K562 (cell line): ENCODE results near the gene XIRP1. TPM values are rescaled to one million over a fixed set of nuclear protein-coding genes. Genes with fewer than 3 reads are reported as not detected.

ENCODE experiments used
- ATF1 ChIP-seq, 2 experiments: fragments of 450-650 bp in 1 of 2; IDR thresholded peaks; 2 replicates each; pipeline ENCODE4 v1.6.1; 2016; ENCODE audit warnings: missing compliant biosample characterization in 1 of 2, missing genetic modification characterization in 1 of 2
- NONO ChIP-seq, 2 experiments: fragments of 200-400 bp in 1 of 2; fragments of 450-650 bp in 1 of 2; formaldehyde crosslinking in 1 of 2; IDR thresholded peaks; 2 replicates each; pipeline ENCODE4 v1.6.1; 2017; ENCODE audit warnings: low read depth in 2 of 2, mild to moderate bottlenecking in 2 of 2, moderate library complexity in 2 of 2, low read length in 1 of 2
- SMARCE1 ChIP-seq: fragments of 450-650 bp; IDR thresholded peaks from 2 replicates; pipeline ENCODE4 v1.7.1; 2016; ENCODE audit warnings: mild to moderate bottlenecking
- ZNF12 ChIP-seq: sonication (generic); formaldehyde crosslinking; IDR thresholded peaks from 2 replicates; pipeline ENCODE4 v1.4.0; 2020; ENCODE audit warnings: mild to moderate bottlenecking, missing genetic modification reagents
- polyA plus RNA-seq, 8 experiments: library from polyadenylated mRNA; depleted of rRNA in 4 of 8; stranded (reverse) in 5 of 8; unstranded in 3 of 8; fragments of >200 nt; fragmentation: Nextera tagmentation in 2 of 8; fragmentation: Illumina TruSeq in 1 of 8; extraction: Ambion mirVana in 2 of 8; extraction: Trizol in 1 of 8; gene quantifications; 2 replicates each; pipeline versions ENCODE4 v1.2.1 to v1.2.3, GENCODE V29; 2011 to 2014; ENCODE audit warnings: inconsistent platforms in 1 of 8, missing spikeins in 1 of 8
- total RNA-seq, 7 experiments: library from RNA; depleted of rRNA in 6 of 7; stranded (reverse); fragments of >200 nt in 6 of 7; fragmentation: Illumina TruSeq in 2 of 7; extraction: Trizol in 2 of 7; gene quantifications; 2 replicates each; pipeline versions ENCODE4 v1.2.1 to v1.2.3, GENCODE V29; 2011 to 2021; ENCODE audit warnings: low replicate concordance in 1 of 7
- TF ChIP-seq, protein P1 (sequence below), 2 experiments: fragments of 450-650 bp in 1 of 2; sonication (generic) in 1 of 2; formaldehyde crosslinking in 1 of 2; IDR thresholded peaks; 2 replicates each; pipeline versions ENCODE4 v1.7.1 to v1.9.0; 2016 to 2022; ENCODE audit warnings: inconsistent platforms in 1 of 2, mild to moderate bottlenecking in 1 of 2, missing genetic modification reagents in 1 of 2
- TF ChIP-seq, protein P2 (sequence below), 2 experiments: fragments of 450-650 bp; formaldehyde crosslinking in 1 of 2; IDR thresholded peaks; 2 replicates each; pipeline versions ENCODE4 v1.4.0 to v1.6.1; 2014 to 2020; ENCODE audit warnings: mild to moderate bottlenecking in 2 of 2, borderline replicate concordance in 1 of 2, low read depth in 1 of 2
- TF ChIP-seq, protein P3 (sequence below): fragments of 250-450 bp; sonication (Bioruptor Pico); IDR thresholded peaks from 2 replicates; pipeline ENCODE4 v1.5.0; 2021

The XIRP1 gene
- total and polyA plus RNA-seq, 9 of the 15 experiments (the other 6 are each of a cell fraction or from before 2014, with no cell fraction given) = 0.03 to 0.27 (median 0.08) TPM; not detected in 3

DNA sequence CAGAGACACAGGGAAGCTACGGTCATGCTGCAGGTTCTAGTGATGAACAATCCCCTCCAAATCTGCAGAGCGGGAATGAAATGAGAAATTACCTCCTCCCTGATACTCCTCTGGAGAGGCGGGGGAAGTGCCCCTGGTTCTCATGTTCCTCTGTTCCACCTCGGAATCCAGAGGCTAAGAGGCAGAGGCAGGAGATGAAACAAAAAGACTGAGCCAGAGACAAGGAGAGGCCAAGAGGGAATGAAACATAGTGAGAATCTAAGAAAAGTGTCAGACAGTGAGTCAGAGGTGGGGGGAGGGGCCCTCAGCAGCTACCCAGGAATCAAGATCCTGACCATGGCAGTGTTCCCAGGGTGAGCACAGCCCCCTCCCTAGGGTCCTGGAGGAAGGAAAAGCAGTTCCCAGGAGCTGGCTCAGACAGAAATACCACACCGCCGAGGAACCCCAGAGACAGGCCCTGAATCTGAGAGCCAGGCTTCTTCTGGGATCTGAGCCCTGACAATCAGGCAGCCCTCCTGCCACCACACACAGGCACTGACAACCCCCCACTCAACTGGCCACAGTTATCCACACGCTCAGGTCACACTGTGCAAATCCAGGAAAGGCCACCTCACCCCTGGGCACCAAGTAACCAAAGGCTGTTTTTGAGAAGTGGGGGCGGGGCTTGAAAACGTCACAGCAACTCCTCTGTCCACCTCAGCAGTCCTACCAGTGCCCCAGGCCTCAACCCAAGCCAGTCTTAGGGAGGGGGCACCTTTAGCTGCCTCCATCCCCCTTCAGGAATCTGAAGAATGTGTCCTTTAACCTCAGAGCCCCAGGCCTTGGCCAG, 41.4 kb downstream of the XIRP1 start (continued):
- TF ChIP-seq, protein P1, sequence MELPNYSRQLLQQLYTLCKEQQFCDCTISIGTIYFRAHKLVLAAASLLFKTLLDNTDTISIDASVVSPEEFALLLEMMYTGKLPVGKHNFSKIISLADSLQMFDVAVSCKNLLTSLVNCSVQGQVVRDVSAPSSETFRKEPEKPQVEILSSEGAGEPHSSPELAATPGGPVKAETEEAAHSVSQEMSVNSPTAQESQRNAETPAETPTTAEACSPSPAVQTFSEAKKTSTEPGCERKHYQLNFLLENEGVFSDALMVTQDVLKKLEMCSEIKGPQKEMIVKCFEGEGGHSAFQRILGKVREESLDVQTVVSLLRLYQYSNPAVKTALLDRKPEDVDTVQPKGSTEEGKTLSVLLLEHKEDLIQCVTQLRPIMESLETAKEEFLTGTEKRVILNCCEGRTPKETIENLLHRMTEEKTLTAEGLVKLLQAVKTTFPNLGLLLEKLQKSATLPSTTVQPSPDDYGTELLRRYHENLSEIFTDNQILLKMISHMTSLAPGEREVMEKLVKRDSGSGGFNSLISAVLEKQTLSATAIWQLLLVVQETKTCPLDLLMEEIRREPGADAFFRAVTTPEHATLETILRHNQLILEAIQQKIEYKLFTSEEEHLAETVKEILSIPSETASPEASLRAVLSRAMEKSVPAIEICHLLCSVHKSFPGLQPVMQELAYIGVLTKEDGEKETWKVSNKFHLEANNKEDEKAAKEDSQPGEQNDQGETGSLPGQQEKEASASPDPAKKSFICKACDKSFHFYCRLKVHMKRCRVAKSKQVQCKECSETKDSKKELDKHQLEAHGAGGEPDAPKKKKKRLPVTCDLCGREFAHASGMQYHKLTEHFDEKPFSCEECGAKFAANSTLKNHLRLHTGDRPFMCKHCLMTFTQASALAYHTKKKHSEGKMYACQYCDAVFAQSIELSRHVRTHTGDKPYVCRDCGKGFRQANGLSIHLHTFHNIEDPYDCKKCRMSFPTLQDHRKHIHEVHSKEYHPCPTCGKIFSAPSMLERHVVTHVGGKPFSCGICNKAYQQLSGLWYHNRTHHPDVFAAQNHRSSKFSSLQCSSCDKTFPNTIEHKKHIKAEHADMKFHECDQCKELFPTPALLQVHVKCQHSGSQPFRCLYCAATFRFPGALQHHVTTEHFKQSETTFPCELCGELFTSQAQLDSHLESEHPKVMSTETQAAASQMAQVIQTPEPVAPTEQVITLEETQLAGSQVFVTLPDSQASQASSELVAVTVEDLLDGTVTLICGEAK (IDR thresholded peaks at IDR 0.05) = 0 out of 2 replicates have a peak, but pooled peaks have one; percentile 18
- TF ChIP-seq, protein P1 (CRISPR knock-in tag; IDR thresholded peaks at IDR 0.05) = no peak
- TF ChIP-seq NONO (IDR thresholded peaks at IDR 0.05; ENCODE audit: low read depth in 2 of 2, low read length in 1 of 2) = no peak
- TF ChIP-seq, protein P2, sequence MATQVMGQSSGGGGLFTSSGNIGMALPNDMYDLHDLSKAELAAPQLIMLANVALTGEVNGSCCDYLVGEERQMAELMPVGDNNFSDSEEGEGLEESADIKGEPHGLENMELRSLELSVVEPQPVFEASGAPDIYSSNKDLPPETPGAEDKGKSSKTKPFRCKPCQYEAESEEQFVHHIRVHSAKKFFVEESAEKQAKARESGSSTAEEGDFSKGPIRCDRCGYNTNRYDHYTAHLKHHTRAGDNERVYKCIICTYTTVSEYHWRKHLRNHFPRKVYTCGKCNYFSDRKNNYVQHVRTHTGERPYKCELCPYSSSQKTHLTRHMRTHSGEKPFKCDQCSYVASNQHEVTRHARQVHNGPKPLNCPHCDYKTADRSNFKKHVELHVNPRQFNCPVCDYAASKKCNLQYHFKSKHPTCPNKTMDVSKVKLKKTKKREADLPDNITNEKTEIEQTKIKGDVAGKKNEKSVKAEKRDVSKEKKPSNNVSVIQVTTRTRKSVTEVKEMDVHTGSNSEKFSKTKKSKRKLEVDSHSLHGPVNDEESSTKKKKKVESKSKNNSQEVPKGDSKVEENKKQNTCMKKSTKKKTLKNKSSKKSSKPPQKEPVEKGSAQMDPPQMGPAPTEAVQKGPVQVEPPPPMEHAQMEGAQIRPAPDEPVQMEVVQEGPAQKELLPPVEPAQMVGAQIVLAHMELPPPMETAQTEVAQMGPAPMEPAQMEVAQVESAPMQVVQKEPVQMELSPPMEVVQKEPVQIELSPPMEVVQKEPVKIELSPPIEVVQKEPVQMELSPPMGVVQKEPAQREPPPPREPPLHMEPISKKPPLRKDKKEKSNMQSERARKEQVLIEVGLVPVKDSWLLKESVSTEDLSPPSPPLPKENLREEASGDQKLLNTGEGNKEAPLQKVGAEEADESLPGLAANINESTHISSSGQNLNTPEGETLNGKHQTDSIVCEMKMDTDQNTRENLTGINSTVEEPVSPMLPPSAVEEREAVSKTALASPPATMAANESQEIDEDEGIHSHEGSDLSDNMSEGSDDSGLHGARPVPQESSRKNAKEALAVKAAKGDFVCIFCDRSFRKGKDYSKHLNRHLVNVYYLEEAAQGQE (IDR thresholded peaks at IDR 0.05; ENCODE audit: borderline replicate concordance) = 0 out of 2 replicates have a peak, but pooled peaks have one; percentile 4
- TF ChIP-seq, protein P2 (CRISPR knock-in tag; IDR thresholded peaks at IDR 0.05; ENCODE audit: low read depth) = no peak
- TF ChIP-seq ZNF12 (CRISPR knock-in tag) = no peak
- no peak for TF ChIP-seq ATF1 (CRISPR knock-in tag; IDR thresholded peaks at IDR 0.05)
- TF ChIP-seq ATF1 (tag; IDR thresholded peaks at IDR 0.05) = peak; percentile 86
- TF ChIP-seq, protein P3, sequence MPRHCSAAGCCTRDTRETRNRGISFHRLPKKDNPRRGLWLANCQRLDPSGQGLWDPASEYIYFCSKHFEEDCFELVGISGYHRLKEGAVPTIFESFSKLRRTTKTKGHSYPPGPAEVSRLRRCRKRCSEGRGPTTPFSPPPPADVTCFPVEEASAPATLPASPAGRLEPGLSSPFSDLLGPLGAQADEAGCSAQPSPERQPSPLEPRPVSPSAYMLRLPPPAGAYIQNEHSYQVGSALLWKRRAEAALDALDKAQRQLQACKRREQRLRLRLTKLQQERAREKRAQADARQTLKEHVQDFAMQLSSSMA (CRISPR knock-in tag) = no peak
- peak; percentile 87 for TF ChIP-seq SMARCE1
